HAP-1 (cell line): ENCODE measurements around the gene DNAJB1.

Experiments used
- DNase-seq, 2 experiments: peaks; one replicate each; pipeline ENCODE4 v3.0.0-alpha.2; 2016 to 2020; ENCODE audit warnings: low spot score in 2 of 2
- H3K27me3 ChIP-seq: fragments of 250-450 bp; sonication (Bioruptor Pico); 2 replicates; pipeline ENCODE4 v1.5.1; 2020; ENCODE audit warnings: low read depth, mild to moderate bottlenecking, moderate library complexity
- H3K36me3 ChIP-seq: fragments of 250-450 bp; sonication (Bioruptor Pico); replicated peaks from 2 replicates; pipeline ENCODE4 v1.5.1; 2020; ENCODE audit warnings: mild to moderate bottlenecking
- H3K4me1 ChIP-seq: fragments of 250-450 bp; sonication (Bioruptor Pico); 2 replicates; pipeline ENCODE4 v1.5.1; 2020; ENCODE audit warnings: mild to moderate bottlenecking
- H3K4me3 ChIP-seq: fragments of 250-450 bp; sonication (Bioruptor Pico); 2 replicates; pipeline ENCODE4 v1.5.1; 2020; ENCODE audit warnings: mild to moderate bottlenecking, moderate library complexity
- H3K9me3 ChIP-seq: fragments of 250-450 bp; sonication (Bioruptor Pico); 2 replicates; pipeline ENCODE4 v1.5.1; 2020; ENCODE audit warnings: mild to moderate bottlenecking, moderate library complexity
- in situ Hi-C: fragments of 300-500 bp; cut with MboI; formaldehyde crosslinking; loops from 3 replicates; pipeline ENCODE4 v1.14.3; 2020; ENCODE audit warnings: low sequenced_read_pairs, inconsistent platforms, mixed read lengths

The DNAJB1 gene

DNA sequence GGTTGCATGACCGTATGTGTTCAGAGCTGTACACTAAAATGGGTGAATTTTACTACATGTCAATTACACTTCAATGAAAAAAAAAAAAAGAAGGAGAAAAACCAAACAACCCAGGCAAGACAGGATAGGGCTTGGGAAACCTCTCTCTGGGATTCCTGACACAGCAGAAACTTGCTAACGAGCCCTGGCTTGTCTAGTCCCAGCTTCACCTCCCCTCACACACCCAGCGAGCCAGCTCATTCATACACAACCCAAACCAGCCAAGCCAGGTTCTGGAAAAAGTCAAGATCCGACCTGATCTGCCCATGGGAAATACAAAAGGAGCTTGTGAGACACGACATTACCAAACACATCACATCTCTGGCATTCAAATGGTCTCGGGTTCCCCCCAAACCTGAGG is 7.5 kb upstream of the DNAJB1 start:
- in situ Hi-C loops: no loop called here
- no peaks in the 10 kb centered on the region for H3K36me3 ChIP-seq
- no peak overlapping the region for H3K4me3 ChIP-seq
- peaks cover 3% of the 10 kb centered on the region; the same call in 1 of the 2 replicates for H3K4me1 ChIP-seq
- H3K9me3 ChIP-seq: no peaks in the 10 kb centered on the region
- no peaks in the 10 kb centered on the region for H3K27me3 ChIP-seq
- no peak for DNase-seq

GRCh38 chr19:14520543-14520942 is 2.3 kb upstream of the DNAJB1 start:
- H3K4me1 ChIP-seq: peaks cover 8% of the 10 kb centered on the region
- no peak overlapping the region for H3K4me3 ChIP-seq
- no peak for DNase-seq
- no peaks in the 10 kb centered on the region for H3K27me3 ChIP-seq
- in situ Hi-C loops: no loop called here
- H3K9me3 ChIP-seq: no peaks in the 10 kb centered on the region
- H3K36me3 ChIP-seq: peaks cover 19% of the 10 kb centered on the region

- in situ Hi-C loops: no loop called here
- no peaks in the 10 kb centered on the region for H3K9me3 ChIP-seq
- H3K27me3 ChIP-seq: no peaks in the 10 kb centered on the region
- no peak for DNase-seq
- H3K36me3 ChIP-seq: peaks cover 25% of the 10 kb centered on the region
- no peak overlapping the region for H3K4me3 ChIP-seq
- peaks cover 10% of the 10 kb centered on the region for H3K4me1 ChIP-seq
Observed at GRCh38 chr19:14519860-14520407, 1.7 kb upstream of the DNAJB1 start.

- Histone ChIP-seq H3K4me1 (peaks cover 10% of the 10 kb centered on the region), H3K36me3 (peaks cover 31% of the 10 kb centered on the region), H3K27me3 (no peaks in the 10 kb centered on the region), H3K9me3 (no peaks in the 10 kb centered on the region), H3K4me3 (no peak overlapping the region)
- no peak for DNase-seq
- in situ Hi-C loops: no loop called here
Observed at GRCh38 chr19:14519245-14519859, 1.2 kb upstream of the DNAJB1 start.

DNA sequence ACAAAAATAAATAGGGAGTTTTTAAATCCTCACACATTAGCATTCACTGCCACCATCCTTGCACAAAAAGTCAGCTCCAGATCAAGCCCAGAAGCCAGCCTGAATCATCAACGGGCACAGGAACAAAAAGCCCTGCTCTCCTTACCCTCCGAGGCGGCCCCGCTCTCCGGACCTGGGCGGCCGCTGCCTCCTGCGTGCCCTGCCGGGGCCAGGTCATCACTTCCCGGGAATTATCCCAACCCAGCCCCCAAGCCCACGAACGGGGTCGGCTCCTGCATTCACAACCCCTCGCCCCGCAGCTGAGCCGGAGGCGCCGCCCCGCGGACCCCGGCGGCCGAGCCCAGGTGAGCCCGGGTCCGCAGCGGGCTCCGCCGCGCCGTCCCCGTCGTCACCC is 754 bp downstream of the DNAJB1 start:
- H3K36me3 ChIP-seq: peaks cover 32% of the 10 kb centered on the region
- H3K4me1 ChIP-seq: peaks cover 10% of the 10 kb centered on the region
- no peaks in the 10 kb centered on the region for H3K9me3 ChIP-seq
- in situ Hi-C loops: no loop called here
- H3K27me3 ChIP-seq: no peaks in the 10 kb centered on the region
- DNase-seq: no peak
- peak overlapping the region; percentile 98 for H3K4me3 ChIP-seq

- no peaks in the 10 kb centered on the region for H3K9me3 ChIP-seq
- H3K4me3 ChIP-seq: peak overlapping the region; percentile 98
- peak in 1 of 2 experiments; percentile 39 for DNase-seq
- peaks cover 10% of the 10 kb centered on the region for H3K4me1 ChIP-seq
- peaks cover 32% of the 10 kb centered on the region for H3K36me3 ChIP-seq
- in situ Hi-C loops: no loop called here
- no peaks in the 10 kb centered on the region for H3K27me3 ChIP-seq
Observed at GRCh38 chr19:14516746-14517438, 1.3 kb downstream of the DNAJB1 start.

- peak overlapping the region; percentile 98 for H3K4me3 ChIP-seq
- no peaks in the 10 kb centered on the region for H3K27me3 ChIP-seq
Observed at GRCh38 chr19:14516048-14516534, 2.1 kb downstream of the DNAJB1 start.

DNA sequence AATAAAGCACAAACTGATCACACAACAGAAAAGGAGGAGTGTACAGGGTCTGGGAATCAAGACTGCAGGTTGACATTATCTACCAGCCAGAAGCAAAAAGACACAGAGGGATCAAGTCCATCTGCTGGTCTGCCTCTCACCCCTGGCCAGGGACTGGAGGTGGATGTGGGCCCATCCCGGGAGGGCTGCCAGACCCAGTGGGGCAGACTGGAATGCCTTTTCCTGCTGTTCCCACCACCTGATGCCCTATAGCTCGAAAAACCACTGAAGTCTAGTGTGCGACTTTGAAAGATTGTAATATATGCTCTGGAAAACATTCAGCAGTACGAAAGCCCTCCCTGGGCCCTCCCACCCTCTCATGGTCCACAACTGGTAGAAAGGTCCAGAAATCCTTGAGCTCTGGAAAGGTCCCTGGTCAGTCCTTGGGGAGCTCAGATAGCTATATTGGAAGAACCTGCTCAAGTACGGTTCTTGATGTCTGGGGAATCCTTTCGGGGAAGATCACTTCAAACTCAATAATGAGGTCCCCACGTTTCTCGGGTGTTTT is 2.6 kb downstream of the DNAJB1 start:
- H3K36me3 ChIP-seq: peaks cover 32% of the 10 kb centered on the region
- H3K9me3 ChIP-seq: no peaks in the 10 kb centered on the region
- in situ Hi-C loops: no loop called here
- no peak for DNase-seq
- H3K4me3 ChIP-seq: no peak overlapping the region
- H3K27me3 ChIP-seq: no peaks in the 10 kb centered on the region
- H3K4me1 ChIP-seq: peaks cover 13% of the 10 kb centered on the region

More at GRCh38 chr19:14516048-14516534, 2.1 kb downstream of the DNAJB1 start:
- H3K4me1 ChIP-seq: peaks cover 10% of the 10 kb centered on the region
- in situ Hi-C loops: no loop called here
- peaks cover 32% of the 10 kb centered on the region for H3K36me3 ChIP-seq
- DNase-seq: no peak
- no peaks in the 10 kb centered on the region for H3K9me3 ChIP-seq

GRCh38 chr19:14514215-14514863 is 3.9 kb downstream of the DNAJB1 start:
- Histone ChIP-seq H3K36me3 (peaks cover 32% of the 10 kb centered on the region), H3K9me3 (no peaks in the 10 kb centered on the region), H3K4me3 (no peak overlapping the region), H3K4me1 (peaks cover 18% of the 10 kb centered on the region), H3K27me3 (no peaks in the 10 kb centered on the region)
- no peak for DNase-seq
- in situ Hi-C loops: no loop called here

GRCh38 chr19:14512406-14512961 is 5.7 kb downstream of the DNAJB1 start:
- H3K36me3 ChIP-seq: peaks cover 28% of the 10 kb centered on the region
- in situ Hi-C loops: no loop called here
- H3K4me3 ChIP-seq: no peak overlapping the region
- H3K9me3 ChIP-seq: no peaks in the 10 kb centered on the region
- H3K4me1 ChIP-seq: peaks cover 14% of the 10 kb centered on the region
- H3K27me3 ChIP-seq: no peaks in the 10 kb centered on the region
- no peak for DNase-seq

- H3K27me3 ChIP-seq: no peaks in the 10 kb centered on the region
- peaks cover 20% of the 10 kb centered on the region for H3K36me3 ChIP-seq
- H3K4me3 ChIP-seq: no peak overlapping the region
- in situ Hi-C loops: no loop called here
- DNase-seq: no peak
- H3K9me3 ChIP-seq: no peaks in the 10 kb centered on the region
- H3K4me1 ChIP-seq: peaks cover 11% of the 10 kb centered on the region
Observed at GRCh38 chr19:14511229-14511593, 7.0 kb downstream of the DNAJB1 start.

DNA sequence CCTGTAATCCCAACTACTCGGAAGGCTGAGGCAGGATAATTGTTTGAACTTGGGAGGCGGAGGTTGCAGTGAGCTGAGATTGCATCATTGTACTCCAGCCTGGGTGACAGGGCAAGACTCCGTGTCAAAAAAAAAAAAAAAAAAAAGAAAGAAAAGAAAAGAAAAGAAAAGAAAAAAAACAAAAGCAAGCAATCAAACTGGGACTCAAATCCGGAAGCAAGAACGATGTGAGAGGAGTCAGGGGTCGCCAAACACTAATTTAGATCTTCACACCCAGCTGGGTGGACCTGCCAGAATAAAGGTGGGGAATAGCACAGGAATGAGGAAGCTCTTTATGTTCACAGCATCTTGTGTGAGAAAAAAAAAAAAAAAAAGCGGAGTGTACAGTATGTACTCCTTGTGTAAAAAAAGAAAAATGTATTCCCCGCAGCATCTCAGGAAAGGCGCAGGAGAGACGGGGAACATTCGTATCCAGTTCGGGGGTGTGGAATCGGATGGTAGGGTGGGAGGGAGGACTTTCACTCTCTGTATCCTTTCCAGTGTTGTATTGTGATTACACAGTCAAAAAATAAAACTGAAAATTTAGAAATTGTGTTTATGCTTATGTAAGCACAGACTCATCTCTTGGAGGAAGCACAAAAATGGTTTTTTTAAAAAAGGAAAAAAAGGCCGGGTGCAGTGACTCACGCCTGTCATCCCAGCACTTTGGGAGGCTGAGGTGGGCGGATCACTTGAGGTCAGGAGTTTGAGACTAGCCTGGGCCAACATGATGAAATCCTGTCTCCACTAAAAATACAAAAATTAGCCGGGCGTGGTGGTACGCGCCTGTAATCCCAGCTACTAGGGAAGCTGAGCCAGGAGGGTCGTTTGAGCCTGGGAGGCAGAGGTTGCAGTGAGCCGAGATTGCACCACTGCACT is 7.6 kb downstream of the DNAJB1 start:
- peaks cover 14% of the 10 kb centered on the region for H3K36me3 ChIP-seq
- peak in 1 of 2 experiments; percentile 24 for DNase-seq
- peaks cover 12% of the 10 kb centered on the region for H3K4me1 ChIP-seq
- no peaks in the 10 kb centered on the region for H3K9me3 ChIP-seq
- H3K4me3 ChIP-seq: no peak overlapping the region
- H3K27me3 ChIP-seq: no peaks in the 10 kb centered on the region
- in situ Hi-C loops: no loop called here
